Peyer's patch (tissue), 4 donors: Measurements from ENCODE around the gene GNAO1. TPM values are rescaled to one million over a fixed set of nuclear protein-coding genes. Genes with fewer than 3 reads are reported as not detected.
A peak's percentile ranks its signal among the peaks of the same experiment; 100 is the strongest.

Experiments used
- DNase-seq, 3 donors: peaks; one replicate each; pipeline ENCODE4 v3.0.0-alpha.2; 2017 to 2019
- H3K27ac ChIP-seq, 4 donors: fragments of 200-600 bp; sonication (generic); one replicate each; pipeline ENCODE4 v1.5.1; 2016 to 2019
- H3K27me3 ChIP-seq, 2 donors: fragments of 200-600 bp; sonication (generic); one replicate each; pipeline ENCODE4 v1.5.1; 2019
- H3K36me3 ChIP-seq, 3 donors: fragments of 200-600 bp; sonication (generic); one replicate each; pipeline ENCODE4 v1.5.1; 2016 to 2019
- H3K4me1 ChIP-seq, 4 donors: fragments of 200-600 bp; sonication (generic); one replicate each; pipeline ENCODE4 v1.5.1; 2016 to 2019
- H3K4me3 ChIP-seq, 4 donors: fragments of 200-600 bp; sonication (generic); 1 replicate in 3 of 4; 2 replicates in 1 of 4; pipeline ENCODE4 v1.5.1; 2016 to 2019; ENCODE audit warnings: mild to moderate bottlenecking in 1 of 4
- H3K9me3 ChIP-seq, 4 donors: fragments of 200-600 bp; sonication (generic); one replicate each; pipeline ENCODE4 v1.5.1; 2016 to 2019; ENCODE audit warnings: mild to moderate bottlenecking in 1 of 4
- POLR2A ChIP-seq, 2 donors: fragments of 450-650 bp; IDR thresholded peaks; one replicate each; pipeline ENCODE4 v1.5.1; 2017; ENCODE audit warnings: antibody characterized with exemption in 2 of 2, mild to moderate bottlenecking in 2 of 2, moderate library complexity in 2 of 2
- total RNA-seq, 4 donors: library from RNA; depleted of rRNA; stranded (reverse); fragments of >200 nt; gene quantifications; one replicate each; pipeline ENCODE4 v1.1.0, GENCODE V29; 2016
- TF ChIP-seq, protein P1 (sequence below), 6 experiments: fragments of 450-650 bp in 4 of 6; fragments of 200-600 bp in 2 of 6; sonication (generic) in 1 of 6; IDR thresholded peaks; one replicate each; pipeline ENCODE4 v1.5.1; 2017 to 2019; ENCODE audit warnings: antibody characterized with exemption in 6 of 6, mild to moderate bottlenecking in 3 of 6, moderate library complexity in 1 of 6

GNAO1 gene
- total RNA-seq, 4 donors from 2014 or later: 6.3 to 39.6 (median 7.3) TPM

DNA sequence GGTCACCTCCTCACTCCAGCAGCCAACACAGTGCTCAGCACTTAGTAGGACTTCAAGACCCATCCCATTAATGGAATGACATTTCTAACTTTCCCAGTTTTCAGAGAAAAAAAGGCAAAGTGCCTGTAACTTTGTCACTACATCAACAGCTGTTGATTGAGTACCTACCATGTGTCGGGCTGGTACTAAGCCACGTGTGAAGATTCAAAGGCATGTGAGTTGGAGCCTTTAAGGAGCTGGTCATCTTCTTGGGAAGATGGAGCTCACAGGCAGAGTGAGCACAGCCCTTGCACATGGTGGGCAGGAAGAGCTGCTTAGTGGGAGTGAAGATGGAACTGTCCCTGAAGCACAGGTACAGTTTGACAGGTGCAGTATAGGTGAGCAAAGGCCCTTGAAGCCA lies 88.6 kb downstream of the GNAO1 start:
- Histone ChIP-seq H3K27me3 (no peaks in the 10 kb centered on the region), H3K4me3 (no peak overlapping the region), H3K9me3 (no peaks in the 10 kb centered on the region), H3K4me1 (no peaks in the 10 kb centered on the region), H3K27ac (peak overlapping the region in 2 of 4 donors; percentile 3 to 77), H3K36me3 (no peaks in the 10 kb centered on the region)
- TF ChIP-seq, protein P1, sequence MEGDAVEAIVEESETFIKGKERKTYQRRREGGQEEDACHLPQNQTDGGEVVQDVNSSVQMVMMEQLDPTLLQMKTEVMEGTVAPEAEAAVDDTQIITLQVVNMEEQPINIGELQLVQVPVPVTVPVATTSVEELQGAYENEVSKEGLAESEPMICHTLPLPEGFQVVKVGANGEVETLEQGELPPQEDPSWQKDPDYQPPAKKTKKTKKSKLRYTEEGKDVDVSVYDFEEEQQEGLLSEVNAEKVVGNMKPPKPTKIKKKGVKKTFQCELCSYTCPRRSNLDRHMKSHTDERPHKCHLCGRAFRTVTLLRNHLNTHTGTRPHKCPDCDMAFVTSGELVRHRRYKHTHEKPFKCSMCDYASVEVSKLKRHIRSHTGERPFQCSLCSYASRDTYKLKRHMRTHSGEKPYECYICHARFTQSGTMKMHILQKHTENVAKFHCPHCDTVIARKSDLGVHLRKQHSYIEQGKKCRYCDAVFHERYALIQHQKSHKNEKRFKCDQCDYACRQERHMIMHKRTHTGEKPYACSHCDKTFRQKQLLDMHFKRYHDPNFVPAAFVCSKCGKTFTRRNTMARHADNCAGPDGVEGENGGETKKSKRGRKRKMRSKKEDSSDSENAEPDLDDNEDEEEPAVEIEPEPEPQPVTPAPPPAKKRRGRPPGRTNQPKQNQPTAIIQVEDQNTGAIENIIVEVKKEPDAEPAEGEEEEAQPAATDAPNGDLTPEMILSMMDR (IDR thresholded peaks at IDR 0.05): no peak
- no peak for TF ChIP-seq POLR2A (IDR thresholded peaks at IDR 0.05)
- DNase-seq: no peak

DNA sequence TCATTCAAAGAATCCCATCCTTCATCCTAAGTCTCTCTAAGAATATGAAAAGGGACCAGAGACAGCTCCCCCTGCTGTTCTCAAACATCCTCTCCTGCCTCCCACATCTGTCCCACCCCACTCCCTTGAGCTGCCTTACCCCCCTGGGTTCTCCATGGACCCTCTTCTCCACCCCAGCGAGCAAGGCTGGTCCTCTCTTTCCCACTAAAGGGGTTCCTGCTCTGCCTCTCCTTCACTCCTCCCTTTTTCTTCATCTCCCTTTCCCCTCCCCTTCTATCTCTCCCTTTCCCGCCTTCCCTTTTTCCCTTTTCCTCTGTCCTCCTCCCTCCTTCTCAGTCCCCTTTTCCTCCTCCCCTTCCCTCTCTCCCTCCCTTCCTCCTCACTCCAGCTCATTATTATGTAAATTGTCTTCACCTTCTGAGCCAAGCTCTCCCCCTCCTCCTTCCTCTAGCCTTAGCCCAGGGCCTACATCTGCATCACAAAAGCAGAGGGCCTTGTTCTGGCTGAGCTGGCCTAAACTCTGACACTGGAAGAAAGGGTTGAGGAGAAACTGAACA lies 90.0 kb downstream of the GNAO1 start:
- Histone ChIP-seq H3K4me3 (no peak overlapping the region), H3K27ac (no peak overlapping the region), H3K9me3 (no peaks in the 10 kb centered on the region), H3K4me1 (no peaks in the 10 kb centered on the region), H3K36me3 (no peaks in the 10 kb centered on the region), H3K27me3 (no peaks in the 10 kb centered on the region)
- peak in 1 of 3 donors; percentile 13 for DNase-seq
- no peak for TF ChIP-seq POLR2A (IDR thresholded peaks at IDR 0.05)
- TF ChIP-seq, protein P1 (IDR thresholded peaks at IDR 0.05): peak in 1 of 6 experiments; percentile 11

DNA sequence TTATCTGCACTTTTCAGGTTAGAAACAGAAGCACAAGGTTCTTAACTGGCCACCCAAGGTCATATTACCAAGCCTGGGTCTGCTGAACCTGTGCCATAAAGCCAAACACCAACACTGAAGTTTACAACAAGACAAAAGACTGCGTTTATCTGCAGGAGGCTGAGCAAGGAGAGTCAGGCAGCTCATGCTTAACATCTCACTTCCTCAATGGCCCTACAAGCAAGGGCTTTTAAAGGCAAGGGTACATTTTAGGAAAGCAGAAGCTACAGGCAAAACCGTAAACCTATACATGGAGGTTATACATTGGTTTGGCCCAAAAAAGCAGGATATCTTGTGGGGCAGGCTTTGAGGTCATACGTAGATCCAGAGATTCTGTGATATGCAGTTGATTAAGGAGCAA lies 91.2 kb downstream of the GNAO1 start:
- TF ChIP-seq POLR2A (IDR thresholded peaks at IDR 0.05): no peak
- TF ChIP-seq, protein P1 (IDR thresholded peaks at IDR 0.05): no peak
- no peaks in the 10 kb centered on the region for H3K36me3 ChIP-seq
- H3K4me3 ChIP-seq: no peak overlapping the region
- H3K4me1 ChIP-seq: no peaks in the 10 kb centered on the region
- no peaks in the 10 kb centered on the region for H3K27me3 ChIP-seq
- H3K9me3 ChIP-seq: no peaks in the 10 kb centered on the region
- no peak overlapping the region for H3K27ac ChIP-seq
- DNase-seq: no peak

DNA sequence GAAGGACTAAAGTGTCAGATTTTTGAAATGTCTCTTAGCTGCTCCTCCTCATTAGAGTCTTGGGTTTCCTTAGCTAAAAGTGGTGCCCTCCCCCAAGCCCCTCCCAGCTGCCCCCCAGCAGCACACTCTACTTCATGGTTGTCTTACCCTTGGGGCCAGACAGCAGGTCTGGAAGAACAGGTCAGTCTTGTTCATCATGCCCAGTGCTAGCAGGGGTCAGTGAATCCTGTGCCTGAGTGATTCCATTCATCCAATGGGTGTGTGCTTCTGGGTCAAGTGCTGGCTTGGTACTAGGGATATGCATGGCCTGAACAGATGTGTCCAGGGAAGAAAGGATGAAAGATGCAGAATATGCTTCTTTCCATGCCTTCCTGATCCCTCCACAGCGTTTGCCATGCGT lies 93.2 kb downstream of the GNAO1 start:
- no peaks in the 10 kb centered on the region for H3K4me1 ChIP-seq
- H3K4me3 ChIP-seq: no peak overlapping the region
- H3K27ac ChIP-seq: no peak overlapping the region
- no peak for DNase-seq
- H3K36me3 ChIP-seq: no peaks in the 10 kb centered on the region
- TF ChIP-seq, protein P1 (IDR thresholded peaks at IDR 0.05): no peak
- no peak for TF ChIP-seq POLR2A (IDR thresholded peaks at IDR 0.05)
- no peaks in the 10 kb centered on the region for H3K9me3 ChIP-seq
- H3K27me3 ChIP-seq: no peaks in the 10 kb centered on the region

DNA sequence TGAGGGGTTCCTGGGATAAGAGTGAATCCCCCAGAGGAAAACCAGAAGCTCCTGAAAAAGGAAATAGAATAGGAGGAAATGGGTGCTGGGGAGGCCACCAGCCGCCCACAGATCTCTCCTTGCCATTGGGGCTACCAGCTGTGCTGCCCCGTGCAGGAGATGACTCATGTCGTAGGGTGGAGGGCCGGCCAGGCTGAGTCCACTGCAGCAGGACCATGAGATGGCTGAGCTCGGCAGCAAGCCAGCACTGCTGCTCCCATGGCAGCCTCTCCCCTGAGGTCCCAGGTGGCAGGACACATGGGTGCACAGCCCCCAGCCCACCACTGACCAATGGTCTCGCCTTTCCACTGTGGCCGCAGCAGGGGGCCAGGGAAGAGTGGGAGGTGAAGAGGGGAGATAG lies 95.5 kb downstream of the GNAO1 start:
- Histone ChIP-seq H3K27me3 (no peaks in the 10 kb centered on the region), H3K4me3 (no peak overlapping the region), H3K9me3 (no peaks in the 10 kb centered on the region), H3K36me3 (no peaks in the 10 kb centered on the region), H3K4me1 (no peaks in the 10 kb centered on the region), H3K27ac (no peak overlapping the region)
- TF ChIP-seq POLR2A (IDR thresholded peaks at IDR 0.05): no peak
- TF ChIP-seq, protein P1 (IDR thresholded peaks at IDR 0.05): no peak
- DNase-seq: peak in 1 of 3 donors; percentile 44

DNA sequence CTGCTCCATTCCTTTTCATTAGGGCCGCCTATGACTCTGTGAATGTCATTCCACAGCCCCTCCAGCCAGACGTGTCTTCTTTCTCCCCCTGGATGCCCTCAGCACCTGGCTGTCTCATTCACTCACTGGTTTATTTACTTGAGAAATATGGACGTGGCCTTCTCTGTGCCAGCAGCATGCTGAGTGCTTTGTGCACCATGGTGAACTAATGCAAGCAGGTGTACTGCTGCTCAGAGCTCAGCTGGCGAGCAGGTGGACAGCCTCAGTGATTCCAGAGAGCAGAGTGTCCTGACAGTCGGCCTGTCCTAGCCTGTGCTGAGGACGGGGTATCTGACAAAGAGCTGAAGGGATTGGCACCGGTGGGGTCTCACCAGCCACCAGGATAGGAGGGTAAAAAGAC lies 96.7 kb downstream of the GNAO1 start:
- no peaks in the 10 kb centered on the region for H3K27me3 ChIP-seq
- H3K36me3 ChIP-seq: no peaks in the 10 kb centered on the region
- H3K9me3 ChIP-seq: no peaks in the 10 kb centered on the region
- peak in 1 of 3 donors; percentile 15 for DNase-seq
- no peaks in the 10 kb centered on the region for H3K4me1 ChIP-seq
- TF ChIP-seq, protein P1 (IDR thresholded peaks at IDR 0.05): no peak
- no peak for TF ChIP-seq POLR2A (IDR thresholded peaks at IDR 0.05)
- no peak overlapping the region for H3K27ac ChIP-seq
- no peak overlapping the region for H3K4me3 ChIP-seq
